ENCODE results near the gene ZNF423. TPM values are rescaled to one million over a fixed set of nuclear protein-coding genes. Genes with fewer than 3 reads are reported as not detected.

ZNF423 gene
- total and polyA plus RNA-seq, 2 of the 13 experiments (the other 11 are each of a cell fraction or from before 2014, with no cell fraction given), result 0.07 to 0.31 TPM

DNA sequence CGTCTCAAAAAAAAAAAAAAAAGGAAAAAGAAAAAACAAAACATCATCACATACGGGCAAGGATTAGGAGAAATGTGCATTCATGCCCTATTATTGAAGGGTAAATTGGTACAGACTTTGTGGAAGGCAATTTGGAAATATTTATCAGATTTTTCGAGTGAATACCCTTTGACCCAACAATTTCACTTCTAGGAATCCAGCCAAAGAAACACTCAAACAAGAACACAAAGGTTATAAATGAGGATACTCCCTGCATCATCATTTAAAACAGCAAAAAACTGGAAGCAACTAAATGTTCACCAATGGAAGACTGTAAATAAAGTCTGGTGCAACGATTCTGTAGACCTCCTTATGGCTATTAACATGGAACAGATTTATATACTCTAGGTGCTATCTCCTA is 12.9 kb downstream of the ZNF423 start:
- no peaks in the 10 kb centered on the region for H3K79me2 ChIP-seq (ENCODE audit: insufficient read depth, low read length)
- in situ Hi-C loops (cut with HindIII; ENCODE audit: extremely low pct_ligation_motif_present, low pct_unique_long_range_greater_than_20kb) (no loop called here), intact Hi-C loops (cut with micrococcal nuclease; ENCODE audit: unreplicated experiment) (no loop called here)
- no peaks in the 10 kb centered on the region for H3K36me3 ChIP-seq (replicated peaks in 1 of 2; ENCODE audit: control insufficient read depth in 1 of 2, insufficient read depth in 2 of 2, low read length in 2 of 2)
- H3K4me2 ChIP-seq (ENCODE audit: low read depth, low read length), result no peak overlapping the region
- POLR2A ChIA-PET, result no interaction called here
- H3K9me3 ChIP-seq (ENCODE audit: low read length), result no peaks in the 10 kb centered on the region
- H3K9ac ChIP-seq (ENCODE audit: insufficient read depth, low read depth, low read length), result no peak overlapping the region
- BruUV-seq (replicated peaks), result no TSS peak
- no peak for ATAC-seq
- FAIRE-seq, result no peak
- H3K4me1 ChIP-seq (ENCODE audit: insufficient read depth, low read length), result no peaks in the 10 kb centered on the region
- no peaks in the 10 kb centered on the region for H4K20me1 ChIP-seq (ENCODE audit: insufficient read depth, low read length)
- no peak for TF ChIP-seq ZFY (CRISPR knock-in tag; IDR thresholded peaks at IDR 0.05)
- TF ChIP-seq, protein P1, sequence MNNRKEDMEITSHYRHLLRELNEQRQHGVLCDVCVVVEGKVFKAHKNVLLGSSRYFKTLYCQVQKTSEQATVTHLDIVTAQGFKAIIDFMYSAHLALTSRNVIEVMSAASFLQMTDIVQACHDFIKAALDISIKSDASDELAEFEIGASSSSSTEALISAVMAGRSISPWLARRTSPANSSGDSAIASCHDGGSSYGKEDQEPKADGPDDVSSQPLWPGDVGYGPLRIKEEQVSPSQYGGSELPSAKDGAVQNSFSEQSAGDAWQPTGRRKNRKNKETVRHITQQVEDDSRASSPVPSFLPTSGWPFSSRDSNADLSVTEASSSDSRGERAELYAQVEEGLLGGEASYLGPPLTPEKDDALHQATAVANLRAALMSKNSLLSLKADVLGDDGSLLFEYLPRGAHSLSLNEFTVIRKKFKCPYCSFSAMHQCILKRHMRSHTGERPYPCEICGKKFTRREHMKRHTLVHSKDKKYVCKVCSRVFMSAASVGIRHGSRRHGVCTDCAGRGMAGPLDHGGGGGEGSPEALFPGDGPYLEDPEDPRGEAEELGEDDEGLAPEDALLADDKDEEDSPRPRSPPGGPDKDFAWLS (CRISPR knock-in tag; IDR thresholded peaks at IDR 0.05; ENCODE audit: borderline replicate concordance), result no peak
- TF ChIP-seq MBNL3 (CRISPR knock-in tag; conservative IDR thresholded peaks at IDR 0.05), result no peak
- no peak overlapping the region for H2AFZ ChIP-seq (ENCODE audit: low read length)
- no peak overlapping the region for H3K27ac ChIP-seq (ENCODE audit: extremely low read length, insufficient read depth, low read length)
- H3K4me3 ChIP-seq (replicated peaks in 1 of 3; ENCODE audit: insufficient read depth in 1 of 3, low read depth in 2 of 3, low read length in 3 of 3), result no peak overlapping the region
- WGBS (ENCODE audit: low lambda C conversion rate), result 8% methylated on average over 4 of the region's 4 CpGs
- peaks cover 6 to 41% of the 10 kb centered on the region in 2 experiments; a peak in 4 of 5 replicates for H3K27me3 ChIP-seq (ENCODE audit: control insufficient read depth in 1 of 2, insufficient read depth in 2 of 2, low read length in 2 of 2)
- CTCF ChIA-PET (ENCODE audit: low intra/inter-chr PET ratio, low total read pairs), result no interaction called here
- DNase-seq (ENCODE audit: low spot score), result no peak

- peaks cover 9 to 46% of the 10 kb centered on the region in 2 experiments; a peak in 4 of 5 replicates for H3K27me3 ChIP-seq (ENCODE audit: control insufficient read depth in 1 of 2, insufficient read depth in 2 of 2, low read length in 2 of 2)
- DNase-seq (ENCODE audit: low spot score) (no peak), ATAC-seq (no peak), FAIRE-seq (no peak)
- 32% methylated on average over 14 of the region's 26 CpGs for WGBS (ENCODE audit: low lambda C conversion rate)
- in situ Hi-C loops (cut with HindIII; ENCODE audit: extremely low pct_ligation_motif_present, low pct_unique_long_range_greater_than_20kb), result no loop called here
- H4K20me1 ChIP-seq (ENCODE audit: insufficient read depth, low read length), result no peaks in the 10 kb centered on the region
- BruUV-seq (replicated peaks), result no TSS peak
- no peaks in the 10 kb centered on the region for H3K79me2 ChIP-seq (ENCODE audit: insufficient read depth, low read length)
- H3K36me3 ChIP-seq (replicated peaks in 1 of 2; ENCODE audit: control insufficient read depth in 1 of 2, insufficient read depth in 2 of 2, low read length in 2 of 2), result no peaks in the 10 kb centered on the region
- no peaks in the 10 kb centered on the region for H3K4me1 ChIP-seq (ENCODE audit: insufficient read depth, low read length)
- POLR2A ChIA-PET, result no interaction called here
- H2AFZ ChIP-seq (ENCODE audit: low read length), result no peak overlapping the region
- no peak overlapping the region for H3K4me3 ChIP-seq (replicated peaks in 1 of 3; ENCODE audit: insufficient read depth in 1 of 3, low read depth in 2 of 3, low read length in 3 of 3)
- H3K27ac ChIP-seq (ENCODE audit: extremely low read length, insufficient read depth, low read length), result no peak overlapping the region
- H3K9me3 ChIP-seq (ENCODE audit: low read length), result no peaks in the 10 kb centered on the region
- intact Hi-C loops (cut with micrococcal nuclease; ENCODE audit: unreplicated experiment), result no loop called here
- CTCF ChIA-PET (ENCODE audit: low intra/inter-chr PET ratio, low total read pairs), result no interaction called here
- no peak overlapping the region for H3K9ac ChIP-seq (ENCODE audit: insufficient read depth, low read depth, low read length)
- no peak overlapping the region for H3K4me2 ChIP-seq (ENCODE audit: low read depth, low read length)
- TF ChIP-seq ZMYM2 (CRISPR knock-in tag; IDR thresholded peaks at IDR 0.05), result no peak
- TF ChIP-seq BHLHE40 (IDR thresholded peaks at IDR 0.05; ENCODE audit: low read length), result no peak
- TF ChIP-seq, protein P2, sequence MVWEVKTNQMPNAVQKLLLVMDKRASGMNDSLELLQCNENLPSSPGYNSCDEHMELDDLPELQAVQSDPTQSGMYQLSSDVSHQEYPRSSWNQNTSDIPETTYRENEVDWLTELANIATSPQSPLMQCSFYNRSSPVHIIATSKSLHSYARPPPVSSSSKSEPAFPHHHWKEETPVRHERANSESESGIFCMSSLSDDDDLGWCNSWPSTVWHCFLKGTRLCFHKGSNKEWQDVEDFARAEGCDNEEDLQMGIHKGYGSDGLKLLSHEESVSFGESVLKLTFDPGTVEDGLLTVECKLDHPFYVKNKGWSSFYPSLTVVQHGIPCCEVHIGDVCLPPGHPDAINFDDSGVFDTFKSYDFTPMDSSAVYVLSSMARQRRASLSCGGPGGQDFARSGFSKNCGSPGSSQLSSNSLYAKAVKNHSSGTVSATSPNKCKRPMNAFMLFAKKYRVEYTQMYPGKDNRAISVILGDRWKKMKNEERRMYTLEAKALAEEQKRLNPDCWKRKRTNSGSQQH (CRISPR knock-in tag; IDR thresholded peaks at IDR 0.05; ENCODE audit: low read depth), result no peak
- no peak for TF ChIP-seq ASH2L (IDR thresholded peaks at IDR 0.05; ENCODE audit: insufficient read length, low read depth, low read length)
- no peak for TF ChIP-seq HES4 (CRISPR knock-in tag; IDR thresholded peaks at IDR 0.05; ENCODE audit: borderline replicate concordance)
- no peak for TF ChIP-seq TCF7L2 (IDR thresholded peaks at IDR 0.05; ENCODE audit: low read depth, low read length)
- TF ChIP-seq SYNCRIP (IDR thresholded peaks at IDR 0.05; ENCODE audit: insufficient read depth, low read depth, low read length), result no peak
- no peak for TF ChIP-seq MYC (CRISPR knock-in tag; IDR thresholded peaks at IDR 0.05; ENCODE audit: borderline replicate concordance)
- TF ChIP-seq SMARCE1 (IDR thresholded peaks at IDR 0.05; ENCODE audit: borderline replicate concordance), result no peak
- TF ChIP-seq ZNF562 (CRISPR knock-in tag; IDR thresholded peaks at IDR 0.05; ENCODE audit: borderline replicate concordance), result no peak
- TF ChIP-seq ETV5 (CRISPR knock-in tag; IDR thresholded peaks at IDR 0.05; ENCODE audit: borderline replicate concordance), result no peak
- TF ChIP-seq SSRP1 (CRISPR knock-in tag; IDR thresholded peaks at IDR 0.05), result no peak
Measured at GRCh38 chr16:49839017-49839825, 16.7 kb downstream of the ZNF423 start.

Data from HepG2 (cell line).